HG02973 (cell line): Measurements from ENCODE around the gene TRAPPC2L.

Source experiments
- ATAC-seq: cut with Tn5 transposase; IDR thresholded peaks from one replicate; pipeline ENCODE4 v1.9.1; 2021; ENCODE audit warnings: moderate library complexity; ENCODE audit not compliant: unreplicated experiment

TRAPPC2L gene

DNA sequence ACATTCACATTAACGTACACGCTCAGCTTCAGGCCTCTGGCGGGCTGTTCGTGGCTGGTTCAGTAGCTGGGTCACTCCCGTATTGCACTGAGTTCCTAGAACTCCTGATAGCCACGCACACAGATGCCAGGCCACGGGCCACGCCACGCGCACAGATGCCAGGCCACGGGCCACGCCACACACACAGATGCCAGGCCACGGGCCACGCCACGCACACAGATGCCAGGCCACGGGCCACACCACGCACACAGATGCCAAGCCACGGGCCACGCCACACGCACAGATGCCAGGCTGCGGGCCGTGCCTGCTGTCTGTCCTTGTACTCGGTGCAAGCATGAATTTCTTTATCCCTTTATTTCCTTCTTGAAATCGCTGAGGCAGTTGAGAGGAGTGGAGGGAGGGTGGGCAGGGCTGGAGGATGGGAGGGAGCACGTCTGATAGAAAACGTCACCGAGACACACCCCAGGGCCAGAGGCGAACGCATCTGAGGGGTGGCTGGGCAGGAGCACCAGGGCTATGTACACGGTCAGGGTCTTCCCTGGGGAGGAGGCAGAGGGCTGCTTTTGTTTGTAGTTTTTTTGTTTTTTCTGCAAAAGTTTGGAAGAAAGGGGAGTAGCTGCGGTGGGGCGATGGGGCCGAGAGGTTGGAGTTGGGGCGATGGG lies 18.1 kb downstream of the TRAPPC2L start:
- ATAC-seq = no peak

DNA sequence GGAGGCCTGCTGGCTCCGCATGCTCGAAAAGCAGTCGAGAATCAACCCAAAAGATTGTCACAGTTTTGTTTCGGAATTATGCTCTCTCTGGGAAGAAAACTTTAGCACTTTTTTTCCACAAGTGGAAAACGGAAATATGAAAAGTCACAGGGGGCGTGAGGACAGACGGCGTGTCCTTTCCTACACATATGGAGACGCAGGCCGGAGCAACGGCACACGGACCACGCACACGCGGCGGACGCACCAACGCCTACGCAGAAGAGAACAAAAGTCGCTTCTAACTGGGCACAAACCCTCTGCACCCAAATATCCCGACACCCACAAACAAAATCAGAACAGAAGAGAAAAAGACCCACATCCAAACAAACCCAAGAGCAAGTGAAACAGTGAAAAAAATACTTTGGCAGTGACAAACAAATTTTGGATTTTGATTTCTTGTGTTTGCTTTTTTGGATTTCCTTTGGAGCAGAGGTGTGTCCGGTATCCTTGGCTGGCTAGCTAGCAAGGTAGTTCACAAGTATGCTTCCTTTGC lies 18.8 kb downstream of the TRAPPC2L start:
- no peak for ATAC-seq

DNA sequence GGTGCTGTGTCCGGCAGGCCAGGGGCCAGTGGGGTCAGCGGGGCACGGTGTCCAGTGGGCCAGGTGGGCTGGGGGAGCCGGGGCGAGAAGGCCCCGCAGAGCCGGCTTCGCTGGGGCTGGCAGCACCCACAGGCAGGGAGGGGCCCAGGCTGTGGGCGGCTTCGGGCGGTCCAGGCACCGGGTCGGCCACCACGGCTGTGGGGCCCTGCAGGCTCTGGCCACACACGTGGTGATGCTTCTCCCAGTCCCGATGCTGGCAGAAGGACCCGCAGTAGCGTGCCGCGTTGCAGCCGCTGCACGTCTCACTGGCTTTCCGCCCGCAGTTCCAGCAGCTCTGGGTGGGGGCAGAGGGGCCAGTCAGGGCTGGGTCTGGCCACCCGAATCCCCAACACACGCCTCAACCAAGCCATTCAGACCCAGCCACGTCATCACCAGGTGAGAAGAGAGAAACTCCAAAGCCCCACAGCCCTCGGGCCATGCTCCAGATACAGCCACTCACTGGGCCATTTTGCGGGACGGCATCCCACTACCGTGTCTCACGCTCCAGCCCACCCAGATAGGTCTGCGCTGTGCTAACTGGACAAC lies 20.1 kb downstream of the TRAPPC2L start:
- no peak for ATAC-seq

DNA sequence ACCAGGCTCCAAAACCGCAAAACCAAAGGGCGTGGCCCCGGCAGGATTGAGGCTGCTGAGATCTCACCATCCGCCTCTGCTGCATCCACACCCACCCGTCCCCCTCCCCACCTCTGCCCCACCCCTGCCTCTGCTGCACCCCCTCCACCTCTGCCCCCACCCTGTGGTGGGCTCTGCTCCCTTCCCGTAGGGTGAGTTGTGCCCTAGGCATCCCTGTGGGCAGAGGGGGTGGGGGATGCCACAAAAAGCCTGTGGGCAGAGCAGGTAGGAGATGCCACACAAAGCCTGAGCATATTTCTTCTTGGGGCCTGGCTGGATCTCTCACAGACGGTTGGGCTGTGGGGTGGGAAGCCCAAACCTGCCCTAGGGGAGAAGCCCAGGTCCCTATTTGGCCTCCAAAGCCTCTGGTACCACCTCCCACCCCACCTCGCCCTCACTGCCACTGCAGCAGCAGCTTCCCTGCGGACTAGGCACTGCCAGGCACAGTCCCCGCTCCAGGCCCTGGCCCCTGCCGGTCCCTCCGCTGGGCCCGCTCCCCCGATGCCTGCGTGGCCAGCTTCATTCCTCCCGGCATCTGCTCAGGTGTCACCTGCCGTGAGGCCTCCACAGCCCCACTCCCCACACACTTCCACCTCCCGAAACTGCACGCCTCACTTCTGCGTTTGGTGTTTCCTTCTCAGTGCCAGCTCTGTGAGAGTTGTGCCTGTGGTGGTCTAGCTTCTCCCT lies 20.8 kb downstream of the TRAPPC2L start:
- ATAC-seq = no peak

DNA sequence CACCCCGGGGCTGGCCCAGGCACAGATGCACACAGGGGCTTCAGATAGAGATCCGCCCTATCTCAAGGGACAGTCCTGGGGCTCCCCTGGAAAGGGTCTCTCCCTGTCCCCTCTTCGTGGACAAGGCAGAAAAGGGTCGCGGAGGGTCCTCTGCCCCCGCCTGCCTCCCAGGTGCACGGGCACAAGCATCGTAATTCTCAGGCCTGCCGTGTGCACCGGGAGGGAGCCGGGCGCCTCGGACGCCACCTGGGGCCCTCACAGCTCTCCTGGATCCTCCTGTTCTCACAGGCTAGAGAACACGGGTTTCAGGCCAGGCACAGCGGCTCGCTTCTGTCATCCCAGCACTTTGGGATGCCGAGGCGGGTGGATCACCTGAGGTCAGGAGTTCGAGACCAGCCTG lies 21.4 kb downstream of the TRAPPC2L start:
- ATAC-seq = no peak

DNA sequence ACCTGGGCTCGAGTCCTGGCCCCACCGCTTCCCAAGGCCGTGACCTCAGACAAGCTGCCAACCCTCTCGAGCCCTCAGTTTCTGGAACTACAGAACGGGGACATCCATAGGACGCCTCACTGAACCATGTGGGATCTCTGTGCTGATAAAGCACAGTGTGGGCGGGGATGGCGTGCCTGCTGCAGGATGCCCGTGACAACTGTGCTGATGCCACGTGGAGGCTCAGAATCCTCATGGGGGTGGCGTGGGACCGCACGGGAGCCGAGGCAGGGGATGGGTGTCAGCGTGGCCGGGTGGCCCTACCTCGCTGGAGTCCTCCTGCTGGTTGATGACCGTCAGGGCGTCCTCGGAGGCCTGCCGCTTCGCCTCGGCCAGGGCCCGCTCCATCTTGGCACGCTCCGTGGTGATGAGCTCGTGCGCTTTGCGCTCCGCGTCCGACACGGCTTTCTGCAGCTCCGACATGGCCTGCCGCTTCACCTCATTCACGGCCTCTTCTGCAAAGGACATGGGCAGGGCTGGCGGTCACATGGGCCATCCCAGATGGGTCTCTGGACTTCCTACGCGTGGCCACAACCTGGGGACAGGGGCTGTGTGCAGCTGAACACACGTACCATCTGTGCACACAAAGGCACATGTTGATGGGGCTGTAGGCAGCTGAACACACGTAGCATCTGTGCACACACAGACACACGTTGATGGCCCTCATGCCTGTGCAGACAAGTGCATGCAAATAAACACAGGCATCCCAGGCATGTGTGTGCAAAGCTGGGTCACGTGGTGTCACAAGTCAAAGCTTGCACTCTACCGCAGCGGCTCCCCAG lies 22.2 kb downstream of the TRAPPC2L start:
- ATAC-seq = no peak

DNA sequence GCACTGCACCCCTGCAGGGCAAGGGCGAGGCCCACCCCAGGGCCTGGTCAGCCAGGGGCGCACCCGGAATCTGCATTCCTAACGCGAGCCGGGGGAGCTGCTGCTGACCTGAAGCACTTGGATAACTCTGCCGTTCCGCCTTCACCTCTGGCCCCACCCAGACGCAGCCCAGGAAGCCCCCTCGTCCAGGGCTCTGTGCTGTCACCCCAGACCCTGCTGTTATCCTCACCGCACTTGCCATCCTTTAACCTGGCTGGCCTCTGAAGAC lies 22.8 kb downstream of the TRAPPC2L start:
- ATAC-seq = no peak

DNA sequence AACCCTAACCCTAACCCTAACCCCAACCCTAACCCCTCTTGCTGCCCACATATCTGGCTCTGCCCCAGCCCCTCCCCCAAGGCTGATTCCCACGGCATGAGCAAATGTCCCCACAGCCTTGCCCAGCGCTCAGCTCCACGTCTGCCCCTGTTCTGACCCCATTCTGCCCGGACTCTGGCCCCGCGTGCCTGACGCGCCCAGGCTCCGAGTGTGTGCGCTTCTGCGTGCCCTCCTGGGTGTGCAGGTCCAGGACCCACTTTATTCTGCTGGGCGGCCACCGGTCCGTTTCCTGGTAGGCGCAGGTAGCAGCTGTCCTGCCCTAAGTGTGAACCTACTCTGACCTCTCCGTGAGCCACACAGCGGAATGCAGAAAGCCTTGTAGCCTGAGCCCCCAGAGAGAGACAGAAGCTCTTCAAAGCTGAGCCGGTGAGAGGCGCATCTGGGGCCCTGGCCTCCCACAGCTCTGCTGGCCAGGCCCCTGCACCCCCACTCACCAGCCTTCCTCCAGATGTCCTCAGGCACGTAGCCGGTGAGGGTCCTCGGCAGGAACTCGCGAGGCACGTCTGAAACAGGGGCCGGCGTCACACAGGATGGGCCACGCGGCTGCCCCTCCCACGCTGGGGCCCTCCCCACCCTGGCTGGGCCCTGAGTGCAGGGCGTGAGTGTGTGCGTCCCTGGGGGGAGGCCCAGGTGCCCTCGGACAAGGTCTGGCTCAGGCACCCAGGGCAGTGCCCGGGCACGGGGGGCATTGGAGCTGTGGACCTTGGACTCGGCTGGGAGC lies 23.5 kb downstream of the TRAPPC2L start:
- ATAC-seq = no peak

DNA sequence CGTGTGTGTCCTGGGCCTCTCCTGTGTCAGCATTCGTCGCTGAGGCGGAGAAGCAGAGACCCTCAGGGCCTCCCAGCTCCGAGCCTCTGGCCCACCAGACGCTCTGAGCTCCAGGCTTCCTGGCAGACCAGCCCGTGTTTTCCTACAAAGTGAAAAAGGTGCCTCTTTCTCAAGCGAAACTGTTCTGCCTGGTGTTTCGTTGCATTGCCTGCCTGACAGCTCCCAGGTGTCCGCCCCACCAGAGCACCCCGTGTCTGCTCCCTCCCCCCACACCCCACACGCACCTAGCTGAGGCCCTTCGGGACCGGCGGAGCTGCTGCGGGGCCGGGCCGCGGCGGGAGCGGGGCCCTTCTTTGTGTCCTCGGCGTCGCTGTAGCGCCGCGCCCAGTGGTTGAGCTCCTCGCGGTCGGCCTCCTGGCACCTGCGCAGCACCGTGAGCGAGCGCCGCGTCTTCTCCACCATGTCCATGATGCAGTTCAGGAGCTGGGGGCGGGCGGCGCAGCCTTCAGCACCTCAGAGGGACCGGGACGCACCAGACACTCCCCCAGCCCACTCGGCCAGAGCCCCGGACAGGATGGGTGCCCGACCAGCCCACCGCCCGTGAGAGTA lies 24.2 kb downstream of the TRAPPC2L start:
- ATAC-seq = no peak

DNA sequence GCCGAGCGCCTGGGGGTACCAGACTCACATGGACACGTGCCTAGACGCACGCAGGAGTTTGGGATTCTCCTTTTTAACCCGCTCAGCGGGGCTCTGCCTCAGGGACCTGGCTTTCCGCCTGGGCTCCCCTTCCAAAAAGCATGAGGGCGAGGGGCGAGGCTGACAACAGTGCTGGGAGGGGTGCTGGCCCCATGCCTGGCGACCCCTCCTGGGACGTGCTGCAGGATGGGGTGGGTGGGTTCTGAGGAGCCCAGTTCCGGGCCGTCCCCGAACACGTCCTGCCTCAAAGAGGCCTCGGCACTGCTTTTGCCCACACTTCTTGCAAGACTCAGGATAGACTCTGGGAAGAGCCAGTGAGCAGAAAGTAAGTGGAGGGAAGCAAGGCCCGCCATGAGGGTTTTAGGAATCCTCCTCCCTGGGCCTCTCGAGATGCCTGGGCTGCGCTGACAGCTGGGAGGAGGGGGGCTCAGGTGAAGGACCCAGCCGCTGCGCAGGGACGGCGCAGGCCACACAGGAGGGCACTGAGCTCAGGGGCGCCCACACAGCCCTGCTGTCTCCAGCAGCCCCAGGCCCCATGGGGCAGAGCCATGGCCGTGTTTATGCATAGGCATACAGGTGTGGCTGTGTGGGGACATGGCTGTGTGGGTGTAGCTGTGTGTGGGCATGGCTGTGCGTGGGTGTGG lies 24.9 kb downstream of the TRAPPC2L start:
- ATAC-seq = no peak

DNA sequence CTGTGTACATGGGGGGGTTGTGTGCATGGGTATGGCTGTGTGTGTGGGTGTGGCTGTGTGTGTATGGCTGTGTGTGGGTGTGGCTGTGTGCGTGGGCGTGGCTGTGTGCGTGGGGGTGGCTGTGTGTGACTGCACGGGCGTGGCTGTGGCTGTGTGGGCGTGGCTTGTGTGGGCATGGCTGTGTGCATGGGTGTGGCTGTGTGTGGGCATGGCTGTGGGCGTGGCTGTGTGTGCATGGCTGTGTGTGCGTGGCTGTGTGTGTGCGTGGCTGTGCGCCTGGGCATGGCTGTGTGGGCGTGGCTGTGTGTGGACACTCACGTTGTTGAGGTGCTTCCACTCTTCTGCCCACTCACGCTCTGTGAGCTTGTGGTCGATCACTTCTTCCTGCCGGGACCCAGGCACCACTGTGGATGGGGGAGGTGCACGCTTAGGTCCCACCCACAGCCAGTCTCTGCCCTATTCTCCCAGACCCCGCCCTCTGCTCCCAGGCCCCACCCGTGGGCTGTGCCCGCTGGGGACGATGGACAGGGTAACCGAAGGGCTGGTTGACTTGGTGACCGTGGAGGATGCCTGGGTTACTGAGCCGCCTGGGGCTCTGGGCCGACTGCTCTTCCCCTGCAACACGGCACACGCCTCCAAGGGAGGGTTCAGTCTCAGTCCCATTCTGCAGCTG lies 25.6 kb downstream of the TRAPPC2L start:
- ATAC-seq = no peak

DNA sequence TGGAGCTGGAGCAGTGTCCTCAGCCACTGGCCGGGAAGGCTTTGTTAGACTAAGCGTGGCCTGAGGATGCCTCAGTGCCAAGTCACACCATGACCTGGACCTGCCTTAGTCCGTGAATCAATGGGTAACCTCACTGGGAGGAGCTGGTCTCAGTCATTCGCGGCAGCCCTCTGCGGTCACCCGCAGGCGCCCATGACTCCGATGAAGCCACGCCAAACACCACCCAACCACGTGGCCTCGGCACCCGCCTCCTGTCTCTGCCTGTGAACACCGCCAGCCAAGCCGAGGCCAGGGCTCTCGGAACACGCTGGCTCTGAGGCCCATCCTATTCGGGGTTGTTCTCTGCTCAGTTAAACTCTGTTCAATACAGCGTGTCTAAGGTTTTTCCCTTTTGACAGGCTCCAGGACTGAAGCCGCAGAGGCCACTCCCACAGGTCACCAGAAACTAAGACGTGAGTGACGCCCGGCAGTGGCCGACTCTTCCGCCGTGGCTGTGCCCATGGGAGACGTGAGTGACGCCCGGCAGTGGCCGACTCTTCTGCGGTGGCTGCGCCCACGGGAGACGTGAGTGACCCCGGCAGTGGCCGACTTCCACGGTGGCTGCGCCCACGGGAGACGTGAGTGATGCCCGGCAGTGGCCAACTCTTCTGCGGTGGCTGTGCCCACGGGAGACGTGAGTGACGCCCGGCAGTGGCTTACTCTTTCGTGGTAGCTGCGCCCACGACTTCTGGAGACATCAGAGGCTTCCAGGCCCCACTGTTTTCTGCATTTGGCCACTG lies 26.4 kb downstream of the TRAPPC2L start:
- ATAC-seq = no peak

DNA sequence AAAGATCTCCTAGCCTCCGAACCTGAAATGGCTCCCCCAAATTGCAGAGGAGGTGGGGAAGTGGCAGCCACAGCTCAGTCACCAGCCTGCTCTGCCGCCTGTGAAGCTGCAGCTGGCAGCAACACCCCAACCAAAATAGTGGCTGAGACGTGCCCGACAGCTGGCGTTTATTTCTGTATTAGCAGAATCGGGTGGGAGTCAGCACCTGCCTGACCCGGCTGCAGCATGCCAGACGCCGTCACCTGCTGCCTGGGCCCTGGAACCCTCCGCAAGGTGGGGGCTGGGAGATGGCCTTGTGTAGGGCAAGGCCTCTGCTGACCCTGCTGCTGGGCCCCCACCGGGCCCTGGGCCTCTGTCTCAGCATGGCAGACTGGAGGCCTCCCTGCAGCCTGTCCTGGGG lies 27.0 kb downstream of the TRAPPC2L start:
- ATAC-seq = no peak

DNA sequence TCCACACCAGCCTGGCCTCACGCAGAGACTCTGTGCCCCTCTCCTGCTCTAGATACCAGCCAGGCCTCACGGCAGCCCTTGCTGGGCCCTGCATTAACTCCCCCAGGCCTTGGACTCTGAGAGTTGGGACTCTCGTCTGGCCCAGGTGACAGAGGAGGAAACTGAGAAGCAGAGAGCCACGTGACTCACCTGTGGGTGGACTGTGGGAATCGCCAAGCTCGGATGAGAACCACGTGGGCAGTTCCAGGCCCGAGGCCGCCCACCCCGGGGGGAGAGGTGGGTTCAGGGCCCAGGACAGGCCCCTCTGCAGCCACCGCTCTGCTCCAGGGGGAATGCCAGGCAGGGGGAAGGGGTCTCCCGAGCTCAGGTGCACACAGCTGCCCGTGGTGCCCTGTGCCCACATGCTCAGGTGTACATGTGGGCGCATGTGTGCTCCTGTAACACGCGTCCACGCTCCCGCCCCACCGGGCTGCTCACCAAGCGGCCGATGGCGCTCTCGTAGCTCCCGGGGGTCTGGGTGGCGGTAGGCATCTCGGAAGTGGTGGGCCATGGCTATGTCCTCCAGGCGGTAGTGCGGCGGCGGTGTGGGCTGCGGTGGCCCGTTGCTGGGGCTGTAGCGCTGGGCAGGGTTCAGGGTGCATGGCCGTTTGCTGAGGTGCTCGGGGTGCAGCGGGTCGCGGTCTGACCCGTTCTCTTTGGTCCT lies 27.8 kb downstream of the TRAPPC2L start:
- ATAC-seq = no peak

DNA sequence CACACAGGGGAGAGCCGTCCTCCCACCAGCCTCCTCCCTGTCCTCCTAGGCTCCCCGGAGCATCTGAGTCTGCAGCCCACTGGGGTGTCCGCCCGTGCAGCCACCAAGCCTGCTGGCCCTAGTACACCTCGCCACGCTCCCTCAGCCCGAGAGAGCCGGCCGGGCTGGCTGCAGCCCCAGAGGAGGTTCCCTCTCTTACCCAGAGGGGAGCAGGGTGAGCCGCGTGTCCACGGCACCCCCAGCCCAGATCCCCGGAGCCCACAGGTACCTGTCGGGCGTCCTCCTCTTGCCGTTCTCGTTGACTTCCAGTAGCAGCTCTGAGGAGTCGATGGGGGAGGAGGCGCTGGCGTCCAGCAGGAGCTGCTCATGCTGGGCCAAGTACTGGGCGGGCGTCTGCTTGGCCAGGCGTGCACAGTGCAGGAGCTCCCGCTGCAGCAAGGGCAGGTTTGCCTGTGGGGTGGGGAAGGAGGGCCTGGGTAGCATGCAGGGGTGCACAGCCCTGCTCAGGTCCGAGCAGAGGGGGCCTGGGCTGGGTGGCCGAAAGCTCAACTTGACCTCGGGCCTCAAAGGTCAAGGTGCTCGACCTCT lies 28.9 kb downstream of the TRAPPC2L start:
- ATAC-seq = no peak

DNA sequence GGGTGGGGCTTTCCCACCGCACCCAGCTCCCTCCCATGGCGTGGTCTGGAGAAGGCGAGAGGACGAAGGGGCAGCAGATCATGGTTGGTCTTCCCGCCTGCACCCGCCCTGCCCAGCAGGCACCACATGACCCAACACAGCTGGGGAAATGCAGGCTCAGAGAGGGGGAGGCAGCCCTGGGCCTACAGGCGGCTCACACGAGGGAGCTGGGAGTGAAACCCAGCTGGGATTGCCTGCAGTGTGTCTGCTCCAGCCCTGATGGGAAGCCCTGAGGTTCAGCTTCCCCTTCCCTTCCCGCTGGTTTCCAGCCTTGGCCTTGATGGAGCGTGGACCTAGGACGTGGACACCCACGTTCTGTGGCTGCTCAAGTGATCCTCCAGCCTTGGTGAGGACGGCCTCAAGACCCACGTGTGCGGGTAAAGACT lies 29.5 kb downstream of the TRAPPC2L start:
- no peak for ATAC-seq

DNA sequence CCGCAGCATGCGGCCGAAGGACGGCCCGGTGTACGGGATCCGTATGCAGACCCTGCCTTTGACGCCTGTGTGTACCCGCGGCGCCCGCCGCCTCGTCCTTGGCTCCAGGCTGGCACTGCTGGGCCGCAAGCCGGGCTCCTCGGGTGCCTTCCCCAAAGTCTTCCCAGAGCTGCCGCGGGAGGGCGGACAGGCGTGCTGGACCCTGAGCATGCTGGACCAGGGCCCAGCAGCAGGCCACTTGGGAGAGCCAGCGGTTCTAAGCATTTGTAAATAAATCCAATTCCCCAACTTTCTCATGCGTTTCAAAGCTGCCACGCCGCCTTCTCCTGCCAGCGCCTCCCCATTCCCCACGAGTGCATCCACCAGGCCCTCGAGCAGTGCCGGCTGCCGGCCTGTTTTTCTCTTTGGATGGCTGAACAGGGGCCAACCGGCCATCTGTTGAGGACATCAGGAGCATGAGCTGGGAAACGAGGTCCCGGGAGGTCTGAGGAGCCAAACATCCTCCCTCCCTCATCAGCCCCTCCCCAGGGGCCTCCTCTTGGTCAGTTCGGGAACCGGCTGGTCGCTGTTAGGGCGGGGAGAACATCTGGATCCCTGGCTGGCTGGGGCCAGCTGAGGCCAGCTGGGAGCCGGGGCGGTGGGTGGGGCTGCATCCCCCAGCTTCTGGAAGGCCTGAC lies 30.1 kb downstream of the TRAPPC2L start:
- no peak for ATAC-seq
